Hematopoietic multipotent progenitor cell treated with erythropoietin and hydrocortisone succinate and interleukin-3 and kit ligand, for 15 days (in vitro differentiated cells): ENCODE measurements around the gene CYP27B1.

Source experiments
- DNase-seq: peaks from one replicate; pipeline ENCODE4 v3.0.0-alpha.2; 2015; ENCODE audit warnings: low spot score

Gene CYP27B1

GRCh38 chr12:57751788-57752667 is 14.8 kb downstream of the CYP27B1 start, which contains the start of gene CDK4:
Gene CDK4 (minus strand): TSS chr12:57752310. CDS start chr12:57751717, 593 bp downstream.
- peak; percentile 99 for DNase-seq

GRCh38 chr12:57751432-57751787 is 15.5 kb downstream of the CYP27B1 start:
- DNase-seq = no peak

GRCh38 chr12:57750561-57751431 is 16.1 kb downstream of the CYP27B1 start:
- DNase-seq = no peak

- DNase-seq = no peak
Observed at GRCh38 chr12:57749061-57749460, 17.8 kb downstream of the CYP27B1 start.

DNA sequence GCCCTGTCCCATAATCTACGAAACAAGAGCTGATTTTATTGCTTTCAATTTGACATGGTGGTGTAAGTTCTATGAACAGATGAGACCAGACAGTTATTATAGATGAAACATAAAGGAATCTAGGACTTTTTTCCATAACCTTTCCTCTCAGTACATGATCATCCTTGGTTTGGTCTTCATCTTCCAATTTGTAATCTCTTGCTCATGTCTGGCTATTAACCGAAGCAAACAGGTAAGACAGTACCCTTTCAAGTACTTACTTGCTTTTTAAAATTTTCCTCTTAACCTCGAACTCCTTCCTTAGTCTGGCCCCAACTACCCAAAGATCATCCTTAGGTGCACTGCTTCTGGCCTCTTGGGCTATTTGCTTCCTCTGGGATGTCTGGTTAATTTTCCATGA is 20.9 kb downstream of the CYP27B1 start:
- no peak for DNase-seq

DNA sequence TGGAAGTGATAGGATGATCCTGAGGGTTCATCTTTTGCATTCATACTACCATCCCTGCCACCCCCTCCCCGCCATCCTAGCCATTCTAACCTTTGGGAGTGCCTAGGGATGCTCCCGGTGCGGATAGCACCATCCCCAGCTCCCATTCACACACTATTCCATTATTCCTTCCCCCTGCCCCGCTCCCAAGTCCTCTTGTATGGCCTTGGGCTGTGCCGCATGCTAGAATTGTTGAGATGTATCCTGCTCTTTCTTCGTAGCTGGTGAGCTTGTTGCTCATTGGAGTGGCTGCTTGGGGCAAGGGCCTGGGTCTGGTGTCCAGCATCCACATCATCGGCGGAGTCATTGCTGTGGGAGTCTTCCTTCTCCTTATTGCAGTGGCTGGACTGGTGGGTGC is 21.4 kb downstream of the CYP27B1 start:
- no peak for DNase-seq

DNA sequence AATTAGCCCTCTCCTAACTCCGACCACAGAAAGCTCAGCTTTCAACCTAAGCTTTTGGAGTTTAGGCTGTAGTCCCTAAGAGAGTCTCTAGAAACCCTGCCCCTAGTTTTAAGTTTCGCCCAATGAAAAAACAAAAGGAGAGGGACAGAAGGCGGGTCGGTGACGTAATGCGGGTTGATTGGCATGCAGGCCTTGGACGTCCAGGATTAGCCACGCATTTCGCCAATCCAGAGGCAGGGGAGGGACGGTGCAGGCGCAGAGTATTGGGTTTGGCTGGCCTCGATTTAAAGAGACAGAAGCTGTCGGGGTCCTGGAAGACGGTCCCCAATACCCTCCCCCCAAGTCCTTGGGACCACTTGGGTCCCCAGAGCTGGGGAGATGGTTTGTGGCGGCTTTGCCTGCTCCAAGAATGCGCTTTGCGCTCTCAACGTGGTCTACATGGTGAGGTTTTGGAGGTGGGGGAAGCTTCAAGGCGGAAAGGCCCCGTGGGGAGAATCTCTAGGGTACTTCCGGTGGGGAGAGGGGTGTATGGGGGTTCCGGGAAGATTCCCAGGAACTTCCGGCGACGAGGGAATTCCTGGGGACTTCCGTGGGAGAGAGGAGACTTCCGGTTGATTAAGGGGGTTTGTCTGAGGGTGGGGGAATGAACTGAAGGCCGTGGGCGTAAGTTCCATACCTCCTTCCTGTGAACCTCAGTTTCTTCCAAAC is 21.9 kb downstream of the CYP27B1 start, which contains the start of gene TSPAN31:
Gene TSPAN31, plus strand, starts transcription at position 263 of the 708 bp plus-strand sequence. Its CDS starts 116 bp downstream, at position 379.
- peak; percentile 95 for DNase-seq

DNA sequence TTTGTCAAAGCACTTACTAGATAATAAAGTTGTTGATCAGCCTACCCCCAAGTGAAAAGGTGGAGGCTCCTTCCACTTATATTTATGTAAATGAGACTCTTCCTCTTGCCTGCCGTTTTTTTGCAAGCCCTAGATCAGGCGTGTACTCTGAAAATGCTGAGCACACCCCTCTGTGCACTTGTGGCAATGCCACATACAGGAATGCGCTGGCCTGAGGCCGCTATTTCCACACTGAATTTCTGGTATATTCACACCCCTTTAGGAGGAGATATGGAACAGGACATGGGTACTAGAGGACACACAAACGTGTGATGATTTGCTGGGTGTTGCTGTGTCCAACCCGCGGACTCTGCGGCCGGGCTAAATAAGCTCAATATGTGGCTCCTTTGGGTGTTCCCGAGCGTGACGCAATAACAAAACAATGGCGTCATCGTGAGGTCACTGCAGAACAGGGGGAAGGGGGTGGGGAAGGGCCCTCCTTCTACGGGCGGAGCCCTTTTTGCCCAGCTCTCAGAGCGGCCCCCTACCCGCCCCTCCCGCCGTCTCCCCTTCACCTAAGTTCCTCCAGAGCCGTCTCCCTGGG is 22.6 kb downstream of the CYP27B1 start:
- DNase-seq = no peak

DNA sequence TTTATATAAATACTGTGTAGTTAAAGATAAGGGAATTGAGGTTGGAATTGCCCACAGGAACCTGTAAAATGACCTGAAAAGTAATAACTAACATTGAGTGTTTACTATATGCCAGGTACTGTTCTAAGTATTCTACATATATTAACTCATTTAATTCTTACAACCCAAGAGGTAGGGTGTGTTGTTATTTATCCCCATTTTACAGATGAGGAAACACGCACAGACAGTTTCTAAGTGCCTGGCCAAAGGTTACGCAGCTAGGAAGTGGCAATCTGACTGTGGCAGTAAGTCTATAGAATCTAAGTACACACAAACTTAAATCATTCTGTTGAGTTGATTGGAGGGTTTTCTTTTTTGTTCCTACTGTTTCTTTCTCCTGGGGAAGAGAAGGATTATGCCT is 23.1 kb downstream of the CYP27B1 start:
- DNase-seq = no peak

- DNase-seq = peak; percentile 20
Observed at GRCh38 chr12:57741844-57742738, 24.8 kb downstream of the CYP27B1 start.

DNA sequence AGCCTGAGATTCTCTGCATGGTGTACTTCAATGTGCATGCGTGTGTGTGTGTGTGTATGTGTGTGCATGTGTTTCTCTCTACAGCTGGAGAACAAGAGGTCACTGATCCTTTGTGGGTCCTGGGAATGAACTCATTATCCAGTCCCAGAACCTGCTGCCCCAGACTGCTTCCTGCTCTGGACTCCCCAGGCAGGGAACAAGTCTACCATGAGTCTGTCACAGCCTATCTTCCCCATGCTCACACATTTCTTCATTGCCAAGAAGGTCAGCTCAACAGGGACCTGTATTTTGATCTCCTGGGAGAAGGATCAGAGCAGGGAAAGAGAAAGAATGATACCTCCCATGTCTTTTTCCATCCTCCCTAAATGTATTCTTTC is 25.5 kb downstream of the CYP27B1 start:
- DNase-seq = no peak

DNA sequence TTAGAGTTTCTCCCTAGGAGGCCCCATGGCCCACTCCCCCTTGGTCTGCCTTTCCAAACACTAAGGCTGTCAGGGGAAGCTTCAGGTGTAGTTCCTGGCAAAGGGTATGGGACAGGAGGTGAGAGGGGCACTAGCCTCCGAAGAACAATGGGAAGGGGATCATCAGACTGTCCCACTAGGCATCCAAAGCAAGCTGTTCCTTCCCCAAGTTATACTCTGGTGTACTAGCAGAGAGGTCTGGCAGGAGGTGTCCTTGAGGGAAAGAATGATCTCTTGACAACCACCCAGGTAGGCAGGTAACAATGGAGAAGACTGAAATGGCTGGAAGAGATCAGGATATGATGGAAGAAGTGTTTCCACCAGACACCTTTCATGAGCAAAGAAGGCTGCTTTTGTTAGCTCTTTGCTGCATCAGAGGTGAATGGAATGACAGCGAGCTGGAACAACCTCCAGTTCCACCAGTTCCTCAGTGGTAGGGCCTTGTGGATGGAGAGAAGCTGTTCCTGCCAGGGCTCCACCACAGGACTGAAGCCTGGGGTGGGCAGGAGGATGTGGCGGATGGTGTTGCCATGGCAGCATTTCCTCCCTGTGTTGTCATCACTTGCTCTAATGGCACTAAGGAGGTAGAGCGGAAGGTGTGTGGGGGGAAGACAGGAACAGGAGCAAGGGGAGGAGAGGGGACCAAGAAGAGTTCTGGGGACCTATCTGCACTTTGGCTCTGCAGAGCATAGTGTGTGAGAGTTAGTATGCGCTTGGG is 26.0 kb downstream of the CYP27B1 start:
- no peak for DNase-seq

GRCh38 chr12:57739914-57740538 is 26.9 kb downstream of the CYP27B1 start:
- DNase-seq = no peak

DNA sequence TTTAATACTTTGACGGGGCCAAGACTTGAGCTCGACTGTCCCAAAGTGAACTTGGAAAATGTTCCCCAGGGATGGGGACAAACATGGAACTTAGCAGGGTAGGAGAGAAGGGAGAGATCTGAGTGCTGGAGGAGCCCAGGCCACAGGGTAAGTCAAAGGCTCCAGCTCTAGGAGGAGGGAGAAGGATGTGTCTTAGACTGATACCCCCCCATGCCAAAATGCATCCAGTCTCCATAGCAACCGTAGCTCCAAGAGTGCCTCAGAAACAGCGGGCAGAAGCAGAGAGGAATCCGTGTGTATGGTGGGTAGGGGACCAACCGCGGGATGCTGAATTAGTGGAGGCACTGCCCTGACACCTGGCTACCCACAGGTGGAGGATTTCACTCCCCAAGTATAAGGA is 27.5 kb downstream of the CYP27B1 start:
- DNase-seq = no peak

- DNase-seq = no peak
Observed at GRCh38 chr12:57738661-57739237, 28.1 kb downstream of the CYP27B1 start, which contains the start of gene AGAP2. Gene AGAP2 (minus strand): TSS chr12:57738742. CDS start chr12:57738246, 496 bp downstream.

DNA sequence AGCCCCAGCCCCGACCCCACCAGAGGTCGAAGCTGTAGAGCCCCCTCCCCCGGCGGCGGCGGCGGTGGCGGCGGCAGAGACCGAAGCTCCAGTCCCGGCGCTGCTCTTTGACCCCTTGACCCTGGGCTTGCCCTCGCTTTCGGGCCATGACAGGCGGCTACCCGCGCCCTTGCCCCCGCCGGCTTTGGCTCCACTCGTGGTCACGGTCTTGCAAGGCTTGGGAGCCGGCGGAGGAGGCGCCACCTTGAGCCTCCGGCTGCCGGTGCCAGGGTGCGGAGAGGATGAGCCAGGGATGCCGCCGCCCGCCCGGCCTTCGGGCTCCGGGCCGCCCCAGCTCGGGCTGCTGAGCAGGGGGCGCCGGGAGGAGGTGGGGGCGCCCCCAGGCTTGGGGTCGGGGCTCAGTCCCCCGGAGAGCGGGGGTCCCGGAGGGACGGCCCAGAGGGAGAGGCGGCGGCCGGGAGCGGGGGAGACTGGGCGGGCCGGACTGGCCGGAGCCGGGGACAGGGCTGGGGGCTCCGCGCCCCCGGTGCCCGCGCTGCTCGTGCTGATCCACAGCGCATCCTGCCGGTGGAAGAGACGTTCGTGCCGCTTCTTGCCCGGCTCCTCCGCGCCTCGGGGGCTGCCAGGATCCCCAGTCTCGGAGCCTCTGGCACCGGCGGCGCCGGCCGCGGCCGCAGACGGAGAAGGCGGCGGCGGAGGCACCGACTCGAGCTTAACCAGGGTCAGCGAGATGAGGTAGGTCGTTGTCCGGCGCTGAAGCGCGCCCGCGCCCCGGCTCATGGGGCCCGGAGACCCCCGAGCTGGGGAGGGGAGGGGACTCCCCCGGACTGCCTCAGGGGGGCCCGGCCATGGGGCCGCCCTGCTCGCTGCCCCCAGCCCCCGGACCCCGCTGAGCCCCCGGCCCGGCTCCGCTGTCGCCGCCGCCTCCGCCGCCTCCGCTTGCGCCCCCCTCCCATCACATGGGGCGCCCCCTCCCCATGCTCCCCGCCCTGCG is 29.1 kb downstream of the CYP27B1 start:
- DNase-seq = no peak

- DNase-seq = no peak
Observed at GRCh38 chr12:57736741-57737466, 30.0 kb downstream of the CYP27B1 start.
